Activated B cell treated with CpG ODN at 0.5 μM for 24 hours (primary cell): ENCODE measurements around the gene HAUS3. TPM values are rescaled to one million over a fixed set of nuclear protein-coding genes. Genes with fewer than 3 reads are reported as not detected.
"Not testable (repeated sequence)": the region's sequence is repeated elsewhere in the genome, so short reads cannot be mapped to it uniquely, and the experiment has no call there.

Experiments
- ATAC-seq: fragments of 200-7000 bp; cut with Tn5 transposase; one replicate; pipeline ENCODE4 v1.10.0; 2021; ENCODE audit warnings: low read depth, mild to moderate bottlenecking, moderate library complexity
- CTCF ChIA-PET: fragments of 350-600 bp; sonication (Branson Sonifier 250); formaldehyde crosslinking; loops from one replicate; lab custom pipeline; 2021; ENCODE audit warnings: antibody characterized with exemption; lab: Charles Lee
- POLR2A ChIA-PET: fragments of 350-600 bp; sonication (Branson Sonifier 250); formaldehyde crosslinking; loops from one replicate; lab custom pipeline; 2021; ENCODE audit warnings: antibody characterized with exemption; lab: Charles Lee
- DNase-seq: peaks from one replicate; pipeline ENCODE4 v3.0.0; 2022
- H3K27ac Mint-ChIP-seq: one replicate; pipeline ENCODE4 v1.8.0; 2020; ENCODE audit warnings: mixed read lengths
- H3K27me3 Mint-ChIP-seq: one replicate; pipeline ENCODE4 v1.8.0; 2021; ENCODE audit warnings: mixed read lengths
- H3K36me3 Mint-ChIP-seq: one replicate; pipeline ENCODE4 v1.8.0; 2021; ENCODE audit warnings: low read depth, mixed read lengths
- H3K4me1 Mint-ChIP-seq: one replicate; pipeline ENCODE4 v1.8.0; 2021; ENCODE audit warnings: mixed read lengths
- H3K4me3 Mint-ChIP-seq: one replicate; pipeline ENCODE4 v1.8.0; 2020; ENCODE audit warnings: mild to moderate bottlenecking, mixed read lengths
- H3K9me3 Mint-ChIP-seq: one replicate; pipeline ENCODE4 v1.8.0; 2020; ENCODE audit warnings: mixed read lengths
- intact Hi-C: fragments of 100-400 bp; cut with micrococcal nuclease; formaldehyde crosslinking; loops from one replicate; pipeline ENCODE4 v1.15.1; 2024
- total RNA-seq: library from RNA; stranded (reverse); gene quantifications from 2 replicates; pipeline ENCODE4 v1.2.3, GENCODE V29; 2022
- TF ChIP-seq, protein P1 (sequence below): fragments of 200-600 bp; IDR thresholded peaks from one replicate; pipeline ENCODE4 v1.8.0; 2022; ENCODE audit warnings: antibody characterized with exemption, mild to moderate bottlenecking

The HAUS3 gene
- total RNA-seq, 1 donor from 2014 or later: 17.9 TPM

DNA sequence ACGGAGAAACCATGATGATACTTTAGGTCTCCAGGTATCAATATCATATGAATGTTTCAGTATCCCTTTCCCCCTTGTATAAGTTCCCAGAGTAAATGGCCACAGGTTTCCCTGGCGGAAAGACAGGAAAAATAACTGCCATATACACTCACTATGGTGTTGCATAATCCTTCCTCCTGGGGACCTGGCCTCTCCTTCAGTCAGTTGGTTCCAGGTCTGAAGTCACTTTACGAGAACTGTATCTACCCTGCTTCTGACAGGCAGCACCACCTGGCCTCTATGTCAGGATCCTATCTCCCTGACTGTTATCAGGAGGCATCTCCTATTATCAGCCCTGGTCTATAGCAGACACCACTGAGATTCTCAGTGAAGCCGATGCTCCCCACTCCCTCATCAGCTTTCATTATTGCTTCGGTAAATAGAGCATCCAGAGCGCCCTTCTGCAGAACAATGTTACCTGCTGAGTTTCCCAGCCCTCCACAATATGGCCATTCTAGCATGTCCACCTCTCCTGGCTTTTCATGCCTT lies 22.6 kb downstream of the HAUS3 start:
- H3K27me3 Mint-ChIP-seq: no peaks in the 10 kb centered on the region
- H3K27ac Mint-ChIP-seq: no peak overlapping the region
- POLR2A ChIA-PET: interaction anchor here (1.0 kb wide), 1 partner anchor 19 kb away, joined by 3 read pairs; no protein-coding TSS in a partner anchor
- DNase-seq (no peak), ATAC-seq (no peak)
- H3K9me3 Mint-ChIP-seq: no peaks in the 10 kb centered on the region
- TF ChIP-seq, protein P1, sequence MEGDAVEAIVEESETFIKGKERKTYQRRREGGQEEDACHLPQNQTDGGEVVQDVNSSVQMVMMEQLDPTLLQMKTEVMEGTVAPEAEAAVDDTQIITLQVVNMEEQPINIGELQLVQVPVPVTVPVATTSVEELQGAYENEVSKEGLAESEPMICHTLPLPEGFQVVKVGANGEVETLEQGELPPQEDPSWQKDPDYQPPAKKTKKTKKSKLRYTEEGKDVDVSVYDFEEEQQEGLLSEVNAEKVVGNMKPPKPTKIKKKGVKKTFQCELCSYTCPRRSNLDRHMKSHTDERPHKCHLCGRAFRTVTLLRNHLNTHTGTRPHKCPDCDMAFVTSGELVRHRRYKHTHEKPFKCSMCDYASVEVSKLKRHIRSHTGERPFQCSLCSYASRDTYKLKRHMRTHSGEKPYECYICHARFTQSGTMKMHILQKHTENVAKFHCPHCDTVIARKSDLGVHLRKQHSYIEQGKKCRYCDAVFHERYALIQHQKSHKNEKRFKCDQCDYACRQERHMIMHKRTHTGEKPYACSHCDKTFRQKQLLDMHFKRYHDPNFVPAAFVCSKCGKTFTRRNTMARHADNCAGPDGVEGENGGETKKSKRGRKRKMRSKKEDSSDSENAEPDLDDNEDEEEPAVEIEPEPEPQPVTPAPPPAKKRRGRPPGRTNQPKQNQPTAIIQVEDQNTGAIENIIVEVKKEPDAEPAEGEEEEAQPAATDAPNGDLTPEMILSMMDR: no peak
- intact Hi-C loops: no loop called here
- CTCF ChIA-PET: interaction anchor here (0.7 to 3.3 kb wide), 21 partner anchors 11 to 599 kb away, joined by 3 to 39 read pairs (median 6); partner anchors contain the start of genes CFAP99, HAUS3, POLN and RNF4
- peaks cover 4% of the 10 kb centered on the region for H3K4me1 Mint-ChIP-seq
- peaks cover 10% of the 10 kb centered on the region for H3K36me3 Mint-ChIP-seq
- H3K4me3 Mint-ChIP-seq: no peak overlapping the region

DNA sequence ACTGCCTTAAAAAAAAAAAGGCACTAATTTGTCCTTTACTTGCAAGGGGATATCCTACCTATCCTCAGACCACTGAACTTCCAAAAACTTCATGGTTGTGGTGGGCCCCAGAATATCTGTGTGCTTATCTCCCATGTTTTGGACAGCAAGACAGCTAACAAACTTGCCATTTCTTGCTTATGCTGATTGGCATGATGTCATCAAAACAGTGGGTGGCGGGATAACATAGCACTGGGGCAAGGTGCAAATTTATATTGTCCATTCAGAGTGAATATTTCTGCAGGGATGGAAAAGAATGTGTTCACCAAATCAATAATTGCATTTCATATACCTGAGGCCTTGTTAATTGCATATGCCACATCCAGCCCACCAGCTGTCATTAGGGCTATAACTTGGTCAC lies 23.5 kb downstream of the HAUS3 start:
- Mint-ChIP-seq H3K4me3 (no peak overlapping the region), H3K9me3 (no peaks in the 10 kb centered on the region), H3K27me3 (no peaks in the 10 kb centered on the region), H3K36me3 (peaks cover 8% of the 10 kb centered on the region), H3K27ac (no peak overlapping the region), H3K4me1 (peaks cover 4% of the 10 kb centered on the region)
- POLR2A ChIA-PET: no interaction called here
- ATAC-seq: no peak
- CTCF ChIA-PET: interaction anchor here (0.8 to 3.3 kb wide), 2 partner anchors 135 to 225 kb away, joined by 3 to 39 read pairs; no protein-coding TSS in a partner anchor
- no peak for DNase-seq
- TF ChIP-seq, protein P1: no peak
- intact Hi-C loops: no loop called here

DNA sequence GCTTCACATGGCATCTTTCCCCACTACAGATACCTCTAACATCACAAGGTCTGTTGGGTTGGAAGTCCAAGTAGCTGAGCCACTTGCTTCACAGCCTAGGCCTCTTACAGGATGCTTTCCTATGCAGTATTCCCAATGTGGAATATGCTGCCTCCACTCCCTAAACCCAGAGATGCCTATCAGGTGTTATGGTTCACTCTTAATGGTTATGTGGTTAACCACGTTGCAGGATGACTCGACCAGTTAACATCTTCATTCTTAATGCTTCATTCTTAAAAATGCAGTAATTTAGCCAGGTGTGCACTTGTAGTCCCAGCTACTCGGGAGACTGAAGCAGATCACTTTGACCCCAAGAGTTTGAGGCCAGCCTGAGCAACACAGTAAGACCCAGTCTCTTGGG lies 24.2 kb downstream of the HAUS3 start:
- Mint-ChIP-seq H3K36me3 (peaks cover 1% of the 10 kb centered on the region), H3K9me3 (no peaks in the 10 kb centered on the region), H3K4me3 (no peak overlapping the region), H3K27me3 (no peaks in the 10 kb centered on the region), H3K4me1 (peaks cover 4% of the 10 kb centered on the region), H3K27ac (no peak overlapping the region)
- DNase-seq (no peak), ATAC-seq (no peak)
- POLR2A ChIA-PET: no interaction called here
- TF ChIP-seq, protein P1: no peak
- intact Hi-C loops: no loop called here
- CTCF ChIA-PET: interaction anchor here (0.8 kb wide), 1 partner anchor 136 kb away, joined by 3 read pairs; no protein-coding TSS in a partner anchor

DNA sequence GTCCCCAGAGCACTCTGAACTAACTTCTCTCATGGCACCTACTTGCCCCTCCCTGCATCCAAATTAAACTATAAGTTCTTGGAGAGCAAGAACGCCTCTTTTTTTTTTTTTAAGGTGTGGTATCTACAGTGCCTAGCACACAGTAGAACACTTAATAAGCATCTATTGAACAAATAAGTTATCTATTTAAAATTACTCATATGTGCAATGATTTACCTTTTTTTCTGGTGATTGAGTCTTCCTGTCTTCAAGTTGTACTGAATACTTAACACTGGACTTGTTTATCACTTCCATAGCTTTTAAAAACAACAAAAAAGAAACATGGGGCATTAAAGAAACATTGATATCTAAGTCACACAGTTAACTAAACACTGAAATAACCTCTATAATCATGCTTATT lies 29.1 kb downstream of the HAUS3 start:
- Mint-ChIP-seq H3K27ac (no peak overlapping the region), H3K27me3 (no peaks in the 10 kb centered on the region), H3K4me1 (no peaks in the 10 kb centered on the region), H3K4me3 (no peak overlapping the region), H3K9me3 (no peaks in the 10 kb centered on the region), H3K36me3 (no peaks in the 10 kb centered on the region)
- DNase-seq: no peak
- TF ChIP-seq, protein P1: no peak
- POLR2A ChIA-PET: no interaction called here
- intact Hi-C loops: no loop called here
- CTCF ChIA-PET: interaction anchor here (0.6 kb wide), 1 partner anchor 208 kb away, joined by 3 read pairs; no protein-coding TSS in a partner anchor
- no peak for ATAC-seq

DNA sequence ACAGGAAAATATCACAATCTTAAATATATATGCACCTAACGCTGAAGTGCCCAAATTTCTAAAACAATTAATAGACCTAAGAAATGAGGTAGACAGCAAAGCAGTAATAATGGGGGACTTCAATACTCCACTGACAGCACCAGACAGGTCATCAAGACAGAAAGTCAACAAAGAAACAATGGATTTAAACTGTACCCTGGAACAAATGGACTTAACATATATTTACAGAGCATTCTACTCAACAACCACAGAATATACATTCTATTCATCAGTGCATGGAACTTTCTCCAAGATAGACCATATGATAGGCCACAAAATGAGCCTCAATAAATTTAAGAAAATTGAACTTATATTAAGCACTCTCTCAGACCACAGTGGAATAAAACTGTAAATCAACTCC lies 39.1 kb downstream of the HAUS3 start:
- POLR2A ChIA-PET, H3K27ac Mint-ChIP-seq, H3K36me3 Mint-ChIP-seq, ATAC-seq, H3K4me3 Mint-ChIP-seq, CTCF ChIA-PET, H3K9me3 Mint-ChIP-seq, H3K4me1 Mint-ChIP-seq, H3K27me3 Mint-ChIP-seq, intact Hi-C loops, DNase-seq: not testable (repeated sequence)
